Smooth muscle cell (in vitro differentiated cells): Measurements from ENCODE around the gene RRM2. TPM values are rescaled to one million over a fixed set of nuclear protein-coding genes. Genes with fewer than 3 reads are reported as not detected.
A peak's percentile ranks its signal among the peaks of the same experiment; 100 is the strongest.

Source experiments
- DNase-seq: peaks from one replicate; lab custom pipeline; 2025; ENCODE audit not compliant: unreplicated experiment; lab: John Stamatoyannopoulos, UW
- H2AFZ ChIP-seq: fragments of 200-600 bp; sonication (generic); 2 replicates; pipeline ENCODE4 v1.6.0; 2016; ENCODE audit warnings: antibody characterized with exemption, low read depth, mild to moderate bottlenecking
- H3F3A ChIP-seq: fragments of 200-600 bp; sonication (generic); 2 replicates; pipeline ENCODE4 v1.6.0; 2017; ENCODE audit warnings: antibody characterized with exemption, low read depth
- H3K27ac ChIP-seq: fragments of 200-600 bp; sonication (generic); 2 replicates; pipeline ENCODE4 v1.5.1; 2016; ENCODE audit warnings: low read depth, mild to moderate bottlenecking
- H3K27me3 ChIP-seq: fragments of 200-600 bp; sonication (generic); 2 replicates; pipeline ENCODE4 v1.6.1; 2016; ENCODE audit warnings: low read depth, mild to moderate bottlenecking
- H3K36me3 ChIP-seq: fragments of 200-600 bp; sonication (generic); 2 replicates; pipeline ENCODE4 v1.5.1; 2016; ENCODE audit warnings: low read depth
- H3K4me1 ChIP-seq: fragments of 200-600 bp; sonication (generic); 2 replicates; pipeline ENCODE4 v1.5.1; 2016; ENCODE audit warnings: low read depth
- H3K4me2 ChIP-seq: fragments of 200-600 bp; sonication (generic); 2 replicates; pipeline ENCODE4 v1.6.0; 2016; ENCODE audit warnings: mild to moderate bottlenecking
- H3K4me3 ChIP-seq: fragments of 200-600 bp; sonication (generic); 2 replicates; pipeline ENCODE4 v1.5.1; 2016; ENCODE audit warnings: mild to moderate bottlenecking
- H3K79me2 ChIP-seq: fragments of 200-600 bp; sonication (generic); 2 replicates; pipeline ENCODE4 v1.6.0; 2016; ENCODE audit warnings: low read depth, mild to moderate bottlenecking
- H3K9ac ChIP-seq: fragments of 200-600 bp; sonication (generic); 2 replicates; pipeline ENCODE4 v1.6.0; 2016; ENCODE audit warnings: low read depth
- H3K9me3 ChIP-seq: fragments of 200-600 bp; sonication (generic); replicated peaks from 2 replicates; pipeline ENCODE4 v1.5.1; 2016; ENCODE audit warnings: low read depth
- H4K20me1 ChIP-seq: fragments of 200-600 bp; sonication (generic); 2 replicates; pipeline ENCODE4 v1.6.0; 2016; ENCODE audit warnings: low read depth
- WGBS: methylation state at CpG from one replicate; pipeline ENCODE4 v1.1.7; 2016; ENCODE audit warnings: low lambda C conversion rate; 5-methylcytosine and 5-hydroxymethylcytosine counted together
- polyA plus RNA-seq: library from polyadenylated mRNA; unstranded; fragments of >200 nt; fragmentation: Nextera tagmentation; extraction: Ambion mirVana; gene quantifications from 2 replicates; pipeline ENCODE4 v1.2.1, GENCODE V29; 2016
- total RNA-seq: library from RNA; depleted of rRNA; stranded (reverse); fragments of >200 nt; gene quantifications from 2 replicates; pipeline ENCODE4 v1.2.3, GENCODE V29; 2014
- TF ChIP-seq, protein P1 (sequence below): fragments of 200-600 bp; sonication (generic); IDR thresholded peaks from 2 replicates; pipeline ENCODE4 v1.5.1; 2017; ENCODE audit warnings: borderline replicate concordance, mild to moderate bottlenecking, antibody characterized with exemption; ENCODE audit not compliant: insufficient read depth, poor library complexity, severe bottlenecking

Gene RRM2
- total and polyA plus RNA-seq, 2 experiments from 2014 or later: 22.7 to 102 TPM

DNA sequence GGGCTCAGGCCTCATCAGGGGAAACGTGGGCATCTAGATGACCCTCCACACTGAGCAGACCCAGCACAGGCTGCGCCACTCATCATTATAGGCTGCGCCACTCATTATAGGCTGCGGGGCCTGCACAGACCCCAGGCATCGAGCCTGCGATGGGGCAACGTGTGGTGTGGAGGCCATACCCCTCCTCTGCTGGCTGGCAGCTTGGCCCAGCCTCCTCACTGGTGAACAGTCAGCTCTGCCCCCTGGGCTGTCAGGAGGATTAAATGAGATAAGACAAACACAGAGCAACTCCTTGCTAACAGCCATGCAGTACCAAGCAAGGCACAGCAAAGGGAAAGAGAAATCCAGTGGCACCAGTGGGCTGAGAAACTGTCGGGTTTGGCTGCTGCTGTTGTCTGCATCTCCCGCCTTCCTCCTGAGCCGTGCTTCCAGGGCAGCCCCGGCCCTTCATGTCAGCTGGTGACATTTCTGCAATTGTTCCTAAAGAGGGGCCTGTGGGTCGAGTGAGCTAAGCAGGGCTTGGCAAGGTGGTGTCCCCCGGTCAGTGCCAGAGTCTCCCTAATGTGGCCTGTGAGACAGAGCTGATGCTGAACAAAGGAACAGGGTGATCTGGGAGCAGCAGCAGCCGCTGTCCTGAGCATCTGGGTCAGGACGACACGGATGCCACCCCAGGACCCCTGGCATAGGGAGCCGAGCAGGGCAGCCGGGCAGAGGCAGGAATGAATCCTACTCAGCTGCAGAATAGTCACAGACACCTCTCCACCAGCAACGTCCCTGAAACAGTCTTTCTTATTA is 48.7 kb downstream of the RRM2 start:
- peaks cover 18% of the 10 kb centered on the region for H3K4me1 ChIP-seq
- H3K36me3 ChIP-seq: no peaks in the 10 kb centered on the region
- WGBS: 79% methylated on average over 19 of the region's 19 CpGs
- no peaks in the 10 kb centered on the region for H3F3A ChIP-seq
- H2AFZ ChIP-seq: no peak overlapping the region
- TF ChIP-seq, protein P1, sequence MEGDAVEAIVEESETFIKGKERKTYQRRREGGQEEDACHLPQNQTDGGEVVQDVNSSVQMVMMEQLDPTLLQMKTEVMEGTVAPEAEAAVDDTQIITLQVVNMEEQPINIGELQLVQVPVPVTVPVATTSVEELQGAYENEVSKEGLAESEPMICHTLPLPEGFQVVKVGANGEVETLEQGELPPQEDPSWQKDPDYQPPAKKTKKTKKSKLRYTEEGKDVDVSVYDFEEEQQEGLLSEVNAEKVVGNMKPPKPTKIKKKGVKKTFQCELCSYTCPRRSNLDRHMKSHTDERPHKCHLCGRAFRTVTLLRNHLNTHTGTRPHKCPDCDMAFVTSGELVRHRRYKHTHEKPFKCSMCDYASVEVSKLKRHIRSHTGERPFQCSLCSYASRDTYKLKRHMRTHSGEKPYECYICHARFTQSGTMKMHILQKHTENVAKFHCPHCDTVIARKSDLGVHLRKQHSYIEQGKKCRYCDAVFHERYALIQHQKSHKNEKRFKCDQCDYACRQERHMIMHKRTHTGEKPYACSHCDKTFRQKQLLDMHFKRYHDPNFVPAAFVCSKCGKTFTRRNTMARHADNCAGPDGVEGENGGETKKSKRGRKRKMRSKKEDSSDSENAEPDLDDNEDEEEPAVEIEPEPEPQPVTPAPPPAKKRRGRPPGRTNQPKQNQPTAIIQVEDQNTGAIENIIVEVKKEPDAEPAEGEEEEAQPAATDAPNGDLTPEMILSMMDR: no peak
- H3K9ac ChIP-seq: no peak overlapping the region
- no peak overlapping the region for H3K4me3 ChIP-seq
- H3K27ac ChIP-seq: no peak overlapping the region
- no peak for DNase-seq
- no peaks in the 10 kb centered on the region for H3K79me2 ChIP-seq
- H3K4me2 ChIP-seq: peak overlapping the region; percentile 33
- no peaks in the 10 kb centered on the region for H4K20me1 ChIP-seq
- no peaks in the 10 kb centered on the region for H3K9me3 ChIP-seq
- H3K27me3 ChIP-seq: no peaks in the 10 kb centered on the region

DNA sequence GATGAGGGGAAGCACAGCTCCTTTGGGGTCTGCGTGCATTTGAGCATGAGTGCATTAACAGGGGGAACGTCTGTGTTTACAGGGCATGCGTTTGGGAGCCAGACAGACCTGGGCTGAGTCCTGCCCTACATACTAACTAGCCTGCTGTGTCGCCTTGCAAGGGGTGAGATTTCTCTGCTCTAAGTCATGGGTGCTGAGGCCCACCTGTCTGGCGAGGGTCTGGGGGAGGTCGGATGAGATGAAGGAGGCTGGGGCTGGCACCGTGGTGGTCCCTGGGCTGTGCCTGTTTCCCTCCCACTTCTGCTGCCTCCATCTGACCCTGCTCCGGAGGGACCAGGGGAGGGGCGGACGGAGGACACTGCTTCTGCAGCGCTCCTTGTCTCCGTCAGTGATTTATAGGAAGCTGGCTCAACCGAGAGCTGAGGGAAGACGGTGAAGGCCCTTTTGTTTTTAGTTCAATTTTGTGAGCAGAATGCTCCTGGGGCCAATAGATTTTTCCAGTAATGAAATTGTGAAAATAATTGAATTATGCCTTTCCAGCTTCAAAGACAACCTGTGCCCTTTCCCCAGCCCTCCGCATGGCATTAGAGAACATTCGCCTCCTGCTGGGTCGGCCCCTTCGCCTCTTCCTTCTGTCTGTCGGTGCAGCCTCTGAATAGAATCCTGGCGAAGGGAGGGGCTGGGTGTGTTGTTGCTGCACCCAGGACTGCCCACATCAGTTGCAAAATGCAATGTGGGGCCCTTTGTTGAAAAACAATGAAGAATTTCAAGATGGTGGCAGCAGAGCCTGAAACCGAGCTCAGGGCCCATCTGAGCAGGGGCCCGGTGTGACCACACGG is 49.7 kb downstream of the RRM2 start:
- Histone ChIP-seq H3K9me3 (no peaks in the 10 kb centered on the region), H3K4me3 (no peak overlapping the region), H3K9ac (no peak overlapping the region), H3F3A (no peaks in the 10 kb centered on the region), H3K79me2 (no peaks in the 10 kb centered on the region), H2AFZ (no peak overlapping the region), H3K4me1 (peaks cover 18% of the 10 kb centered on the region), H3K4me2 (no peak overlapping the region), H3K27me3 (no peaks in the 10 kb centered on the region), H4K20me1 (no peaks in the 10 kb centered on the region), H3K27ac (no peak overlapping the region), H3K36me3 (no peaks in the 10 kb centered on the region)
- no peak for DNase-seq
- TF ChIP-seq, protein P1: no peak
- WGBS: 79% methylated on average over 22 of the region's 23 CpGs

DNA sequence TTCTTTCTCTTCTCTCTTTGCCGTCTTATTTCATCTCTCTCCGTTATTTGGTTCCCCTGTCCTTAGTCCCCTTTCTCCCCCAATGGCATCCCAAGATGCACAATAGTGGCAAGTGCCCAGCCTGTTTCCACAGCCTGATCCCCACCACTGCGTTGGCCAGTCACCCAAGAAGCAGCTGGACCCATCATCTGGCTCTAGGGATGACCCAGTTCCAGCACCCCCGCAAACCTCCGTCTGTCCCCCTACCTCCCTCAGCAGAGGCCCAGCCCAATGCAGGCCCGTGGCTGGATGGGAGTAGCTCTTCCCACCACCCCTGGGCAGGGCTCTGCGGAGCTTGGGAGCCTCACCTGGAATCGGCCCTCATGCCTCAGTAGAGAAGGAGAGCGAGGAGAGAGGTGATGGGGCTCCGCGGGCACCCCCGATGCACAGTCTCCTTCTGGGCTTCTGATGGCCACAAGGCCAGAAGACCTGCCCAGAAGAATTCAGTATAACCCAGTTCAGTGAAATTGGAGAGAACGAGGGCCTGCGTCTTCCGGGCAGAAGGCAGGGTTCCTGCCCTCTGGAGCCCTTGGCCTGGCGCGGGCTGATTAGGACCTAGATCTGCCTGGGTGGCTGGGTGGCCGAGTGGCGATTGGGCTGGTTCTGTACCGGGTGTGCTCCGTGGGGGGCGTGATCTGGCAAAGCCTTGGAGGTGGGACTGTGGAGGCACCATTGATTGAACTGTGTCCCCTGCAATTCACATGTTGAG is 50.9 kb downstream of the RRM2 start:
- H3K36me3 ChIP-seq: no peaks in the 10 kb centered on the region
- DNase-seq: no peak
- no peak overlapping the region for H3K27ac ChIP-seq
- H3F3A ChIP-seq: no peaks in the 10 kb centered on the region
- H3K4me3 ChIP-seq: no peak overlapping the region
- H3K4me1 ChIP-seq: peaks cover 18% of the 10 kb centered on the region
- no peaks in the 10 kb centered on the region for H3K79me2 ChIP-seq
- WGBS: 96% methylated on average over 22 of the region's 22 CpGs
- no peak overlapping the region for H2AFZ ChIP-seq
- H3K9me3 ChIP-seq: no peaks in the 10 kb centered on the region
- no peak overlapping the region for H3K4me2 ChIP-seq
- H3K27me3 ChIP-seq: no peaks in the 10 kb centered on the region
- no peaks in the 10 kb centered on the region for H4K20me1 ChIP-seq
- TF ChIP-seq, protein P1: no peak
- H3K9ac ChIP-seq: no peak overlapping the region
